ENCODE measurements around the gene BLVRA. TPM values are rescaled to one million over a fixed set of nuclear protein-coding genes. Genes with fewer than 3 reads are reported as not detected.

Gene BLVRA
- total RNA-seq, 1 experiment from 2014 or later = 40.7 TPM

GRCh38 chr7:43749383-43749940 lies 9.0 kb upstream of the BLVRA start:
- no peak overlapping the region for H2AFZ ChIP-seq (ENCODE audit: low read length)
- H2BK20ac ChIP-seq (ENCODE audit: low read depth, low read length, poor library complexity, severe bottlenecking) = no peak overlapping the region
- no peak overlapping the region for H2BK15ac ChIP-seq (ENCODE audit: low read depth, low read length)
- no peak overlapping the region for H2BK120ac ChIP-seq (ENCODE audit: low read depth, low read length, poor library complexity, severe bottlenecking)
- H3K27ac ChIP-seq (ENCODE audit: insufficient read length, low read depth, low read length) = no peak overlapping the region
- Mint-ChIP-seq H3K9me3 (no peaks in the 10 kb centered on the region; a peak in 1 of 5 replicates), H3K27me3 (ENCODE audit: low read depth) (peaks cover 5% of the 10 kb centered on the region), H3K36me3 (ENCODE audit: insufficient read depth in 1 of 3, low read depth in 3 of 3) (no peaks in the 10 kb centered on the region), H3K4me3 (no peak overlapping the region), H3K27ac (no peak overlapping the region), H3K4me1 (peaks cover 5 to 7% of the 10 kb centered on the region in 2 experiments)
- no peak overlapping the region for H2BK5ac ChIP-seq (ENCODE audit: insufficient read length, low read length)
- H2AK5ac ChIP-seq (ENCODE audit: insufficient read length, low read length) = no peak overlapping the region
- H4K8ac ChIP-seq (replicated peaks; ENCODE audit: insufficient read length, low read depth, low read length) = no peak overlapping the region
- H3K9ac ChIP-seq (ENCODE audit: extremely low read depth, insufficient read length, low read length) = no peak overlapping the region
- no peak overlapping the region for H2BK12ac ChIP-seq (ENCODE audit: insufficient read length, low read depth, low read length)
- H4K91ac ChIP-seq (ENCODE audit: insufficient read length, low read depth, low read length) = no peak overlapping the region
- H3K4me2 ChIP-seq (ENCODE audit: insufficient read depth, insufficient read length, low read length) = no peak overlapping the region
- no peak for TF ChIP-seq CTCF (conservative IDR thresholded peaks at IDR 0.05)
- no peaks in the 10 kb centered on the region for H3K23me2 ChIP-seq (ENCODE audit: insufficient read length, low read depth, low read length, poor library complexity, severe bottlenecking)
- no peak overlapping the region for H3K23ac ChIP-seq (ENCODE audit: insufficient read length, low read depth, low read length)
- no peak overlapping the region for H3T11ph ChIP-seq (ENCODE audit: low read length)
- no peak for DNase-seq
- H3K56ac ChIP-seq (ENCODE audit: insufficient read length, low read depth, low read length) = no peak overlapping the region
- H3K18ac ChIP-seq (ENCODE audit: insufficient read length, low read depth, low read length) = no peak overlapping the region
- H3K79me1 ChIP-seq (ENCODE audit: insufficient read depth, low read depth, low read length, poor library complexity, severe bottlenecking) = no peaks in the 10 kb centered on the region
- WGBS (ENCODE audit: extremely low coverage, insufficient read length, low lambda C conversion rate) = no CpG with 5 or more reads among the region's 5 CpGs
- no peak overlapping the region for H3K4ac ChIP-seq (ENCODE audit: low read depth, low read length)
- no peaks in the 10 kb centered on the region for H3K9me3 ChIP-seq (ENCODE audit: control insufficient read depth, low read depth, low read length)
- H3K4me1 ChIP-seq (ENCODE audit: insufficient read depth, low read length) = no peaks in the 10 kb centered on the region
- H3K79me2 ChIP-seq (ENCODE audit: insufficient read depth, low read length) = no peaks in the 10 kb centered on the region
- no peak overlapping the region for H4K5ac ChIP-seq (ENCODE audit: insufficient read length, low read depth, low read length)
- H3K14ac ChIP-seq (ENCODE audit: insufficient read depth, low read length) = no peak overlapping the region
- H4K20me1 ChIP-seq (ENCODE audit: control insufficient read depth, insufficient read depth, insufficient read length) = no peaks in the 10 kb centered on the region
- no peaks in the 10 kb centered on the region for H3K27me3 ChIP-seq (ENCODE audit: insufficient read depth, low read length)

Measured in H9 (cell line).